ENCODE data around the gene SORCS3.

DNA sequence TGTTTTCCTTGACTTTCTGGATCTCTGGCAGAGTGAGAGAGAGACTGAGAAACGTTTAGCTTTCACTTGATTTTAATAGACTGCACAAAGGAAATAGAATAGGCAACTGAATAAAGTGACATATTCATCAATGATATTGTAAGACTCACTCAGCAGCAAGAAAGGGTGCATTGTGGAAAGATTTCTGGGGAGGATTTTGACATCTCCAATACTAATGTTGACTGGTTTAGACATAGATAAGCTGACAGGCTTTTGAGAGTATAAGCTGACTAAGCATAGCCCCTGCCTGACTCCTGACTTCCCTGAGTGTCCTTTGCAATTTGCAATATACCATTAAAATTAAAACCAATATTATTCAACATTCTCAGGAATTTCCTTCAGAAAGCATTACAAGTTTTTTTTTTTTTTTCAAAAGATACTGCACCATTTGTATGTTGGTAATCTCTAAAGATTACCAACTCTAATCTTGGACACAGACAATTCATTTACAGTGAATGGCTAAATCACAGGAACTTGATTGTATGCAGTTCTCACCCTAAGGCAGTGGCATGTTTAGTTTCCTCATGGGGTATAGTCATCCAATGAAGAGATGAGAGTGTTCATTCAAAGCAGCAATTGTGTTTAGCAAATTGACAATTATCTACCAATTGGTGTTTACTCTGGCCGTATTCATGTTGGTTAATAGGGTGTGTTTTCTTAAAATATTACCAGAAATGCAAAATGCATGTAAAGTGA is 325.6 kb downstream of the SORCS3 start:
- TF ChIP-seq, protein P1, sequence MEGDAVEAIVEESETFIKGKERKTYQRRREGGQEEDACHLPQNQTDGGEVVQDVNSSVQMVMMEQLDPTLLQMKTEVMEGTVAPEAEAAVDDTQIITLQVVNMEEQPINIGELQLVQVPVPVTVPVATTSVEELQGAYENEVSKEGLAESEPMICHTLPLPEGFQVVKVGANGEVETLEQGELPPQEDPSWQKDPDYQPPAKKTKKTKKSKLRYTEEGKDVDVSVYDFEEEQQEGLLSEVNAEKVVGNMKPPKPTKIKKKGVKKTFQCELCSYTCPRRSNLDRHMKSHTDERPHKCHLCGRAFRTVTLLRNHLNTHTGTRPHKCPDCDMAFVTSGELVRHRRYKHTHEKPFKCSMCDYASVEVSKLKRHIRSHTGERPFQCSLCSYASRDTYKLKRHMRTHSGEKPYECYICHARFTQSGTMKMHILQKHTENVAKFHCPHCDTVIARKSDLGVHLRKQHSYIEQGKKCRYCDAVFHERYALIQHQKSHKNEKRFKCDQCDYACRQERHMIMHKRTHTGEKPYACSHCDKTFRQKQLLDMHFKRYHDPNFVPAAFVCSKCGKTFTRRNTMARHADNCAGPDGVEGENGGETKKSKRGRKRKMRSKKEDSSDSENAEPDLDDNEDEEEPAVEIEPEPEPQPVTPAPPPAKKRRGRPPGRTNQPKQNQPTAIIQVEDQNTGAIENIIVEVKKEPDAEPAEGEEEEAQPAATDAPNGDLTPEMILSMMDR (conservative IDR thresholded peaks at IDR 0.05), result no peak
- TF ChIP-seq ZFX (IDR thresholded peaks at IDR 0.05), result no peak

All from C4-2B (cell line).